ENCODE data around the gene PTPN11. TPM values are rescaled to one million over a fixed set of nuclear protein-coding genes. Genes with fewer than 3 reads are reported as not detected.
"Not testable (repeated sequence)": the region's sequence is repeated elsewhere in the genome, so short reads cannot be mapped to it uniquely, and the experiment has no call there.

The PTPN11 gene
- total and polyA plus RNA-seq, 7 donors, result 43.8 to 192 (median 172) TPM

- Histone ChIP-seq H3K4me1 (peaks cover 14% of the 10 kb centered on the region), H3K9me3 (no peaks in the 10 kb centered on the region), H3K27ac (peak overlapping the region; percentile 92), H3K27me3 (ENCODE audit: insufficient read depth in 3 of 3, low read length in 2 of 3) (no peaks in the 10 kb centered on the region), H3K36me3 (ENCODE audit: insufficient read depth in 1 of 2, low read depth in 1 of 2) (no peaks in the 10 kb centered on the region), H3K4me3 (peak overlapping the region; percentile 87)
- intact Hi-C loops (cut with DNase I), result loop anchor here (5.0 to 10.0 kb wide), 2 partner anchors 101 to 438 kb away; no protein-coding TSS in a partner anchor
- DNase-seq, result no peak
- TF ChIP-seq CTCF (IDR thresholded peaks at IDR 0.05), result no peak
- WGBS, 3 donors, result 85 to 93% (median 87%) methylated on average over 11 of the region's 11 CpGs
- ATAC-seq, result no peak
Measured at GRCh38 chr12:112382866-112383265, 35.9 kb upstream of the PTPN11 start.

GRCh38 chr12:112386726-112387125 lies 32.0 kb upstream of the PTPN11 start:
- Histone ChIP-seq H3K36me3 (ENCODE audit: insufficient read depth in 1 of 2, low read depth in 1 of 2) (no peaks in the 10 kb centered on the region), H3K27me3 (ENCODE audit: insufficient read depth in 3 of 3, low read length in 2 of 3) (no peaks in the 10 kb centered on the region), H3K4me1 (no peaks in the 10 kb centered on the region), H3K9me3 (no peaks in the 10 kb centered on the region), H3K4me3 (no peak overlapping the region), H3K27ac (no peak overlapping the region)
- no peak for TF ChIP-seq CTCF (IDR thresholded peaks at IDR 0.05)
- intact Hi-C loops (cut with DNase I), result loop anchor here in 1 of 2 donors (1.0 to 10.0 kb wide), 4 partner anchors 89 to 442 kb away; no protein-coding TSS in a partner anchor
- ATAC-seq, result no peak
- DNase-seq, result peak in 1 of 2 donors; percentile 61
- WGBS, 3 donors, result 52 to 76% (median 60%) methylated on average over 3 of the region's 3 CpGs

- Histone ChIP-seq H3K9me3 (no peaks in the 10 kb centered on the region), H3K27ac (no peak overlapping the region), H3K27me3 (ENCODE audit: insufficient read depth in 3 of 3, low read length in 2 of 3) (no peaks in the 10 kb centered on the region), H3K4me1 (peaks cover 5% of the 10 kb centered on the region), H3K36me3 (ENCODE audit: insufficient read depth in 1 of 2, low read depth in 1 of 2) (no peaks in the 10 kb centered on the region), H3K4me3 (no peak overlapping the region)
- TF ChIP-seq CTCF (IDR thresholded peaks at IDR 0.05), result no peak
- WGBS, 3 donors, result 87 to 90% (median 89%) methylated on average over 4 of the region's 4 CpGs
- intact Hi-C loops (cut with DNase I), result loop anchor here in 1 of 2 donors (5.0 to 10.0 kb wide), 3 partner anchors 92 to 444 kb away; no protein-coding TSS in a partner anchor
- no peak for ATAC-seq
- no peak for DNase-seq
Measured at GRCh38 chr12:112389228-112389627, 29.5 kb upstream of the PTPN11 start.

GRCh38 chr12:112389922-112390654 lies 28.7 kb upstream of the PTPN11 start:
- not testable (repeated sequence) for H3K27ac ChIP-seq; H3K4me3 ChIP-seq; H3K9me3 ChIP-seq; H3K4me1 ChIP-seq; ATAC-seq; H3K36me3 ChIP-seq (ENCODE audit: insufficient read depth in 1 of 2, low read depth in 1 of 2); H3K27me3 ChIP-seq (ENCODE audit: insufficient read depth in 3 of 3, low read length in 2 of 3); DNase-seq
- intact Hi-C loops (cut with DNase I), result loop anchor here in 1 of 2 donors (5.0 to 10.0 kb wide), 3 partner anchors 93 to 445 kb away; no protein-coding TSS in a partner anchor
- 78 to 83% (median 78%) methylated on average over 2 to 3 of the region's 4 CpGs for WGBS, 3 donors

- whole genome bisulfite sequencing, 3 donors, result 80 to 89% (median 84%) methylated on average over 1 of the region's 1 CpG
- ATAC-seq (no peak), DNase-seq (no peak)
- Histone ChIP-seq H3K27ac (no peak overlapping the region), H3K36me3 (ENCODE audit: insufficient read depth in 1 of 2, low read depth in 1 of 2) (no peaks in the 10 kb centered on the region), H3K4me3 (no peak overlapping the region), H3K27me3 (ENCODE audit: insufficient read depth in 3 of 3, low read length in 2 of 3) (no peaks in the 10 kb centered on the region), H3K9me3 (peaks cover 8% of the 10 kb centered on the region), H3K4me1 (peaks cover 5% of the 10 kb centered on the region)
- intact Hi-C loops (cut with DNase I), result no loop called here
- TF ChIP-seq CTCF (IDR thresholded peaks at IDR 0.05), result no peak
Measured at GRCh38 chr12:112393328-112393727, 25.4 kb upstream of the PTPN11 start.

All from psoas muscle (tissue), 8 donors.